GM21528 (cell line): ENCODE data around the gene ADSL.
A peak's percentile ranks its signal among the peaks of the same experiment; 100 is the strongest.
"Not testable (repeated sequence)": the region's sequence is repeated elsewhere in the genome, so short reads cannot be mapped to it uniquely, and the experiment has no call there.

Experiments used
- ATAC-seq: cut with Tn5 transposase; IDR thresholded peaks from one replicate; pipeline ENCODE4 v1.9.1; 2021; ENCODE audit warnings: mild to moderate bottlenecking, moderate library complexity; ENCODE audit not compliant: unreplicated experiment, low FRiP score

ADSL gene

DNA sequence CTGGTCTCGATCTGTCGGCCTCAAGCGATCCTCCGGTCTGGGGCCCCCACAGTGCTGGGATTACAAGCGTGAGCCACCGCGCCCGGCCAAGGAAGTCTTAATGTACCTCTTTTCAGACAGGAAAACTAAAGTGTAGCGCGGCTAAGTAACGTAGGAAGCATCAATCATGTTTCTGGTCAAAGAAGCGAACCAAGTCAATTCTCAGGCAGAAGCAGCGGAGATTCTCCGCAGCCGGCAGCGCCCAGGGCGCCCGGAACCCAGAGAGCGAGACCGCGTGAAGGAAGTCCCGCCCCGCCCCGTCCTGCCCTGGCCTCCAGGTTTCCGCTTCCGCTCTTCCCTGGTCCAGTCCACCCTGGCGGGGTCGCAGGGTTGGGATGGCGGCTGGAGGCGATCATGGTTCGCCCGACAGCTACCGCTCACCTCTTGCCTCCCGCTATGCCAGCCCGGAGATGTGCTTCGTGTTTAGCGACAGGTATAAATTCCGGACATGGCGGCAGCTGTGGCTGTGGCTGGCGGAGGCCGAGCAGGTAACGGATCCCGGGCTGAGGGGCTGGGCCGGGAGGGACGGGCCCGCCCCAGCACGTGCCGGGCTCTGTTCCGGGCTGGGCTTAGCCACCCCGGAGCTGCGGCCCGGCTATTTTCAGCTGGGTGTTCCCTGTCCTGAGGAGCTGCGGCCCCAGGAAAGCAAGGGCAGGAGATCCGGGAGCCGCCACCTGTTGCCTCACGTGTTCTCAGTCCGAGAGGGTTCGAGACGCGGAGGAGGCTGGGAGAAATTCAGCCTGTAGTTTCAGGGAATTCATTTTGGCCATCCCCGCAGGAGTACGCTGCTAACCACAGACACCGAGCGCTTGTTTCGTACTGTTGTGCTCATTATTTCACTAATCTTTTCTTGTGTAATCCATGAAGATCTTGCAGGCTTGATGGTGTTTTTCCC is at the start of gene ADSL:
Gene ADSL (plus strand): TSS at position 316 of the 934 bp plus-strand sequence. CDS start 59 bp downstream, at position 375.
- peak; percentile 66 for ATAC-seq

DNA sequence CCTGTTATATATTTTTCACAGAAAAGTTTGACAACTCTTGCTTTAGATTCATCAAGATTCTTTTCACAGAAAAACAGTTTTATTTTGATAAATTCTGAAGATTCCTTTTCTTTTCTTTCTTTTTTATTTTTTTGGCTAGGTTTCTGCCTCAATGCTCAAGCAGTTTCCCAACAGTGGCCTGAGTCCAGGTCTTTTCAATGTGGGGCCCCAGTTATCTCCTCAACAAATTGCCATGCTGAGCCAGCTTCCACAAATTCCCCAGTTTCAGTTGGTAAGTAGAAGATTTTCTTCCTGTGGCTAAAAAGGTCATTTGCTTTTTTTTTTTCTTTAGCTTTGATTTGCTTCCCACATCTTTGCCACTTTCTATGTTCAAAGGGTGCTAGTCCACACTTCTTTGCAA is 46.0 kb upstream of the ADSL start:
- no peak for ATAC-seq

DNA sequence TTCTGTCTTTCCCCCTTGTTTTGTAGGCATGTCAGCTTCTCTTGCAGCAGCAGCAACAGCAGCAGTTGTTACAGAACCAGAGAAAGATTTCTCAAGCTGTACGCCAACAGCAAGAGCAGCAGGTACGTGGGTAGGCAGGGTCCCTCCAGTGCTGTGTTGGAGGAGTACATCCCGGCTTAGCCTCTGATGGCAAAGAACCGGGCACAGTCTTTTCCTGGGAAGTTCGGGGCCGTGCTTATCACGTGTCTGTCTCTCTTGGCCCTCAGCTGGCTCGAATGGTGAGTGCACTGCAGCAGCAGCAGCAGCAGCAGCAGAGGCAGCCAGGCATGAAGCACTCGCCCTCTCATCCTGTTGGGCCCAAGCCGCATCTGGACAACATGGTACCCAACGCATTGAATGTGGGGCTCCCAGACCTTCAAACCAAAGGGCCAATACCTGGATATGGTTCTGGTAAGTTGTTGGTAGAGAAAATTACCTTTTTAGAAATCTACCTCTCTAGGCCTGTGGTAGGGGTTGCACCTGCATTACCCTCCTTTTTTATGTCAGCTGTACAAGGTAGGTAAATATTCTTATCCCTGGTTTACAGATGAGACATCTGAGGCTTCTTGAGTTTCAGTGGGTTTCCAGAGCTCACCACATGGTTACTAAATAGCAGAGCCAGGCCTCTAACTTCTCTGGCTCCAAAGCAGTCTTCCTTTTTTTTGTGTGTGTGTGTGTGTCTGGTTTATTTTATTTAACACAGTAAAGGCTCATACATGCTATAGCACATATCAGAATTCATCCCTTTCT is 45.2 kb upstream of the ADSL start:
- ATAC-seq = peak; percentile 79

DNA sequence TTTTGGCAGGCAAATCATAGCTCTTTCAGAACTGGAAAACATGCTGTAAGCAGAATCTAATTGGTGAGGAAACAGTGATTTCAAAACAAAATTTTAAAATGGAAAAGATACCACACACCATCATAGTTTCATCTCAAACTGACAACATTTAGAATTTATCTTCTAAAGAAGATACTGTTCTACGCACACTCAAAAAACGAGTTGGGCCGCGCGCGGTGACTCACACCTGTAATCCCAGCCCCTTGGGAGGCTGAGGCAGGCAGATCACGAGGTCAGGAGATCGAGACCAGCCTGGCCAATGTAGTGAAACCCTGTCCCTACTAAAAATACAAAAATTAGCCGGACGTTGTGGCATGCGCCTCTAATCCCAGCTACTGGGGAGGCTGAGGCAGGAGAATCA is 44.2 kb upstream of the ADSL start:
- no peak for ATAC-seq

DNA sequence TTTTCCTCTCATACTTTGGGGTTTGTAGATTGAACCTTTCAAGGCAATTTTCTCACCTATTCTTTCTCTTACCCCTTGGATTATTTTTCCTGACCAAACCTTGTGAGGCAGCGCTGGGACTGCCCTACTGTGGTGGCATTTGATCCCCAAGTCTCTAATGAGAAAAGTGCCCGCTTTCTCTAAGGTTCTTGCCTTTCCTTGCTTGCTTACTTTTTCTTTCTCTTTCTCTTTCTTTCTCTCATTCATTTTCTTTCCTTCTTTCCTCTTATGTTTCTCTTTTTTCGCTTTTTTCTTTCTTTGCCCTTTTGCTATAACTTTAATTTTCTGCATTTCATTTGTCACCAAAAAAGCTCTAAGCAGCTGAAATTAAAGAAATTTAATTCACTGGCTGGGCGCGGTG is 40.7 kb upstream of the ADSL start:
- ATAC-seq = no peak

DNA sequence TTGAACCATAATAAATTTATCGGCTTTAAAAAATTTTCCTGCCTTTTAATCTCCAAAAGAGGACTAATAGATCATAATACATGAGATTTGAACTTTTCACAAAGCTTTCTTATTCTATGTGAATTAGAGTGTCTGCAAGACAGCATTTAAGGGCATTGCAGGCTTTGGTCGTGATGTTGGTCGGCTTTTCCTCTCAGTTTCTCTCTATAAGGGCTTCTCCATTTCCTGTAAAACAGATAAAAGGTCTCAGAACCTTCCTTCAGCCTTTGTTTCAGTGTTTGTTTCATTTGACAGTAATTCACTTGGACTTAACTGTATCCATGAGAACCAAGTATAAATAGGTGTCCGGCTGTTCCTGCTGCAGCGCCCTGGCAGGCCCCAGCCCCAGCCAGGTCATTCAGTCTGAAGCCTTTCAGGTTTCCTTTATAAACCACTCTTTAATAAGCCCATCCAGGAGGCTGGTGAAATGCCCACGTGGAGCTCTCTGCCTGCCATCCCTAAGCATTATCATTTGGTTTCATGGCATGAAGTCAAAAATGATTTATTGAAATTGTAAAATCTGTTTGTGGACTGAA is 37.2 kb upstream of the ADSL start:
- ATAC-seq = no peak

DNA sequence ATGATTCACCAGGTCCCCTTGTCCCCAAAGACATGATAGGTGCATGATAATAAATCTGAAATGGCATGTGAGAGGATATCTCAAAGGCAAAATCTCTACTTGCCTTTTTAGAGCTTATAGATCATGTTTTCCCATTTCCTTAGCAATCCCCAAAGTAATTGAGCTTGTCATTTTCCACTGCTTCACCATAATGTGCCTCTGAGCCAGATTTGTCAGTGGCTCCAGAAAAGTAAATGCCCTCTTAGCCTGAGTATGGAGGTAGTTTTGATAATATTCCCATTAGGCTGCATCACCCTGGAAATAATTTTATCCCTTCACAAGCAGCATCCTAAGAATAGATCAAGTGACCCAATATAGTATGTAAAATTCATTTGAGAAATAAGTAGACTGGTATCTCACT is 36.7 kb upstream of the ADSL start:
- no peak for ATAC-seq

DNA sequence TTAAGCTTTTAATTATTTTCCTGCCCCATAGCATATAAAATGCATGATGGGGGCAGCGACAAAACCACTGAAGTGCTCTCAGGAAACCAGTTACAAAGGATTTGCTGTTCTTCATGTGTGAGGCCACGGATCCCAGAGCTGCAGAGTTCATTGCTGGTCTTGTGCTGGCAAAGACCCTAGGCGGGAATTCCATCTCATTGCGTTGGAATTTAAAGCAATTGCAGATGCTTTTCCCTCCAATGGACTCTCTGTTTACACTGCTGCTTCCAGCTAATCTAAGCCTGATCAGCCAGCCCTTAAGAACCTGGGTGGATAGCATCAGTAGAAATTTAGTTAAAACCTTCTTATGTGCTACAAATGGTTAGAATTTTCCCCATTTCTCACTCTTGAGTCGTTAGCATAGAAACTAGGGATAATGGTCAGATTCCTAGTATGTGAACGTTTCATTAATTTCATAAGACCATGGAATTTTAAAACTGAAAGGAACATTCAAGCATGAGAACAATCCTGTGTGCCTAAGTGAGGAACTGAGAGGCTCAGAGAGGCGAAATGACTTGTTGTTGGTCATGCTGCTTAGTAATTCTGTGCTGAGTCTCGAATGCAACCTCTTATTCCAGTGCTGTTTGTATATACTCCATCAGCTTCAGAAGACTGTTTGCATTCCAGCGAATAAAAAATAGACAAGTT is 36.1 kb upstream of the ADSL start:
- ATAC-seq = no peak

DNA sequence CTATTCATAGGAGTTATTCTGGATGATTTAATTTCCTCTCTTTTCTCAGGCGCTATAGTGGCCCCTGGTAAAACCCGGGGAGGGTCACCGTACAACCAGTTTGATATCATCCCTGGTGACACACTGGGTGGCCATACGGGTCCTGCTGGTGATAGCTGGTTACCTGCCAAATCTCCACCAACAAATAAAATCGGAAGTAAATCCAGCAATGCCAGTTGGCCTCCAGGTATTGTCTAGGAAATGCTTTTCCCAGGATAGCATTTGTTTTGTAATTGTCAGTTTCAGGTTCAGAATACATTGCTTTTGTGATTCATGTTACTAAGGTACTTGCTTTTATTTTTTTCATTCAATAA is 35.6 kb upstream of the ADSL start:
- no peak for ATAC-seq

DNA sequence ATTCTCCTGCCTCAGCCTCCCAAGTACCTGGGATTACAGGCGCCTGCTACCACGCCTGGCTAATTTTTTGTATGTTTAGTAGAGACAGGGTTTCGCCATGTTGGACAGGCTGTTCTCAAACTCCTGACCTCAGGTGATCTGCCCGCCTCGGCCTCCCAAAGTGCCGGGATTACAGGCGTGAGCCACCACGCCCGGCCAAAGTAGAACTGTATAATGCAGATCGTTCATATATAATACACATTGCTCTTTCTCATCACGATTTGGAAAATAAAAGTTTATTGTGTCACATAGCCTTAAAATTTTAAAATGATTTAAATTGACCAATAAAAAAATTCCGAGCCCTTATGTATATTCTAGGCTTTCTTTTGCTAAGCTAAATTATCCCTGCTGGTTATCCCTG is 34.7 kb upstream of the ADSL start:
- not testable (repeated sequence) for ATAC-seq

DNA sequence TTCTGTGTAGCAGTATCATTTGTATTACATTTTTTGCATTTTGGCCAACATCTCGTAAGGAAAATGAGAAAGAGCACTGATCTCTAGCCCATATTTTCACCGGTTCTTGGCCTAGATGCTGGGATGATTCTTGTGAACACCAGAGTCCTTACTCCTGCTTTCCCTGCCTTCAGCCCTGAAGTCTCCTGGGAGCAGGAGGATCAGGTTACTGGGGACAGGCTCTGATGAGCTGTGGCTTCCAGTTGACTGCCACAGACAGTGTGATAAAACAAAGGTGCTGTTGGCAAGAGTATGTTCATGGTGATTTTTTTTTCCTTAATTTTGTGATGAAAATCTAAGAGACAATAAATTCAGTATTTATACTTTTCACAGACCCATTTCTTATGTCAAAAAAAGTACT is 34.2 kb upstream of the ADSL start:
- no peak for ATAC-seq

DNA sequence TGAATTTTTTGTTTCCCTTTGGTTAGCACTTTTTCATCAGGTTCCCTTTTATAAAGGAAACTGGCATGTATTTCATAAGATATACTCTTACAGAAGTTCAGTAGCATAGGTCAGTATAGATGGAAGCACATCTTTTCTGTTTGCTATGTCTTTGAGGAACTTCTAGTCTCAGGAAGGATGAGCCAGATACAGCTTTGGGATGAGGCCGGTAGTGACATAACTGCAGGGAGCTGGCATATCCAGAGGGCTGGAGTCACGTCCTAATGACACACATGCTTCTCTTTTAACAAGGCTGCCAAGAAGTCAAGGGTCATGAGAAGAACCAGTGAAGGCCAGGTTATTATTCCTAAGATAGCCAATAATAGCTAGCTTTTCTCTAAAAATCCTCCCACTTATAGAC is 33.3 kb upstream of the ADSL start:
- no peak for ATAC-seq

DNA sequence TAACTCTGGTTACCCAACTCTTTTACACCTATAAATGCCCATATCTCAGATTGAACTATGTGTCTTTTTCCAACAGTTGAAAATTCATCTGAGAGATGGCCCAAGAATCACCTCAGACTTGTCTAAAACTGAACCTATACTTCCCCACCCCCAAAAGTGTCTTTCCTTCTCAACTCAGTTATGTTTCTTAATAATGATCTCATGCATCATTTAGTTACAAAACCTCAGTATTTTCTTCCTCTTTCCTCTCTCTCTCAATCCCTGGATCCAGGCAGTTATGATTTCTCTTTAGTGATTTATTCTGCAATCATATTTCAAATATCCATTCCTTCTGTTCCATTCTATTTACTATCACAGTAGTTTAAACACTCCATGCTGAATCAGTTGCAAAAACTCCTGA is 32.3 kb upstream of the ADSL start:
- ATAC-seq = no peak

DNA sequence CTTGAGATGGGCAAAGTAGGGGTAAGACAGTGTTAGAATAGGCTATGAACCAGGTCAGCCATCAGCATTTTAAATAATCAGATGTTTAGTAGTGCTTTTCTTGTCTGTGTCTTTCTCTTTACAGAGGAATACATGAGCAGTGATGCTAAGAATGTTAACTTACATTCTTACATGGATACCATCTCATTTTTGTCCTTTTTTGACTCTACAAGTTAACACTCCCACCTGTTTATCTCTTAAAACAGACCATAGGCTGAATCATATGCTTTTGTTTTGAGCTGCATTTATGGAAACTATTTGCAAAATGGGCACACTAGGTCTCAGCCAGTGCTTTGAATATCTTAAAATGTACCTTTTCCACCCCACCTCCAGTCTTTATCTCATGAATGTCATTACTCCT is 25.6 kb upstream of the ADSL start:
- no peak for ATAC-seq

DNA sequence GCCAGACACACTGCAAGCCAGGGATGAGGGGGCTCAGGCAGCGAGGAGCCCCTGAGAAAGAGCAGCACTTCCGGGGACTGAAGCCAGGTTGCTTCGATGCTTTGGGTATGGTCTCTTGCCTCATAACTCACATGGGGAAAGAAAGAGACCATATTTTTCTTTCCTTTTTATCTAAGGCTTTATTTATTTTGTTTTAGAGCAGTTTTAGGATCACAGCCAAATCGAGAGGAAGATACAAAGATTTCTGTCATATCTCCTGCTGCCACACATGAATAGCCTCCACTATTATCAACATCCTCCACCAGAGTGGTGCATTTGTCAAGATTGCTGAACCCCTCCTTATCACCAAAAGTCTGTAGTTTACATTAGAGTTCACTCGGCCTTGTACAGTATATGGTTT is 24.3 kb upstream of the ADSL start:
- ATAC-seq = no peak

DNA sequence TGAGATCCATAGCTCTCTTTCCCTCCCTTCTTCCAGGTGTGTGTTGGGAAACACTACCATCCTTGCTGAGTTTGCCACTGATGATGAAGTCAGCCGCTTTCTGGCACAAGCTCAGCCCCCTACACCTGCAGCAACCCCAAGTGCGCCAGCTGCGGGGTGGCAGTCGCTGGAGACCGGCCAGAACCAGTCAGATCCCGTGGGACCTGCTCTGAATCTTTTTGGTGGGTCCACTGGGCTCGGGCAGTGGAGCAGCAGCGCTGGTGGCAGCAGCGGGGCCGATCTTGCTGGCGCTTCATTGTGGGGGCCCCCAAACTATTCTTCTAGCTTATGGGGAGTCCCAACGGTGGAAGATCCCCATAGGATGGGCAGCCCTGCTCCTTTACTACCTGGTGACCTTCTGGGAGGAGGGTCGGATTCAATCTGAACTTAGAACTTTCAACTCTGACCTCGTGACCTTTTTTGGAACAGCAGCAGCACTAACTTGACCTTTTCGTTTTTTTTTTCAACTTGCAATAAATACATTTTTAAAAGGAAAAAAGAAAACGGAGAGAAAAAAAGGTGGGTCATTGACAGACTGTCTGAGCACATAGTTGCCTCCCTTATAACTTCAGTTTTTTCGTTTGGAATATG is 23.4 kb upstream of the ADSL start:
- ATAC-seq = no peak

DNA sequence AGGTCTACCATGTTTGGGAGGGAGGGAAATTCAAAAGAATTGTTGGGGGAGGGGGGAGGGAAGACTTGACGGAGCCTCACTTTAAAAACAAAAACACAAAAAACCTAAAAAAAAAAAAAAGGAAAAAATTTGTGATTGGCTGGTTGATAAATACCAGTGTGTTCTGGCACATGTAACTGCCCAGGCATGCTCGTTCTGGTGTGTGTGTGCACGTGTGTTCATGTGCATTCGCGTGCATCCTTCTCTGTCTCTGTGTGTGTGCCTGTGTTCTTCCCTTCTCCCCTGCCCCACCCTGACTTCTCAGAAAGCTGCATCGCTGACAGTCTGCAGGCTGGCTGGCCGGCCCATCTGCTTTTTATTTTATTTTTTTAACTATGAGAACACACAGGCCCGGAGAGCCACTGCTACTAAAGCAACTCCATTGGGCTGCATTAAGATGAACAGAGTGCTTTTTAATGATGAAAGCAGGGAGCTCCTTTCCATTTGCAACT is 22.6 kb upstream of the ADSL start:
- no peak for ATAC-seq

DNA sequence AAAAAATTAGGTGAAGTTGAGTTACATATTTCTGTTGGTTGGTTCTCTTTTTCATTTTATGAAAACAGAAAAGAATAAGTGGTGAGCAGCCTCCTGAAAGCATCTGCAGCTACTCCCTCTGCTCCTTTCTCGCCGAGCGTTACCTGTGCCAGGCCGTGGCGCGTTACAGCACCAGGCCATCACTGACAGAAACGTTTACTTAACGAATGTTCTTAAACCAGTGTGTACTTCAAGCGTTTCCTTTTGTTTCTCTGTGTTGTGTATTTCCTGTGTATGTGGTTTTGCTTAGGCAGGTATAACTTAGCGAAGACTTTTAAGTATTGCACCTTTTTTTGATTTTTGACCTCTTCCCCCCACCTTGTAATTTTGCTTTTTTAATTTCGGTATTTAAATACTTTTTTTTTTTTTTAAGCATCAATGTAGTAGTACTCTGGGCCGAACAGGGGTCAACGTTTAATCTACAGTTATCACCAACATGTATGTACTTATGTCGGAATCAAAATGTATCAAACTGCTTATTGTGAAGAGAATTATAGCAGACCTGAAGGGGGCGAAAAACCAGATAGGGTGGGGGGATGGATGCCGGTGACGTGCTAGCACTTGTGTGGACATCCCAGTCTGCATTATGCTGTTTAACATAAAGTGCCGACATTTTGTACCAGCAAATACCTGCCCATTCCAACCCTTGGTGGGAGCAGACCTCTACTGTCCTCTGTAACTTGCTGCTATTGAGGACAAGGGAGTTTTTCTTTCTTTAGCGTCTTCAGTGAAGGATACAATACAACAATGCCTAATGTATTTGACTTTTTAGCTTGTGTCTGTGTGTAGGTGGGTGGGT is 21.6 kb upstream of the ADSL start:
- ATAC-seq = no peak

DNA sequence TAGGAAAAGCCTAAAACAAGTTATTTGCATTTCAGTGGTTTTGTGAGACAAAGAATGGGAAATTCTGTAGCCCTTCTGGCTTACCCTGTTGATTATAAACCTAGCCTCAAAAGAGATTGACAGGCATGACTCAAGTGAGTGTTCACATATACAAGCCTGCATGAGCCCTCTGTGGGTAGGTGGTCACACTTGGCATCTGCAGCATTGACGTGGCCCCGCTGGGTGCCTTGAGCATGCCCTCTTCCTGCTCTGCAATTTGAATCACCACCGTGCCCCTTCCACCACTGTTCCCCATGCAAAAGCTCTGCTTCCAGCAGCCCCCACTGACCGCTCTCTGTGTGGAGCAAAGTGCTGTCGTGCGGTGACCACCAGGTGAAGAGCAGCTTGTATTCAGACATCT is 21.0 kb upstream of the ADSL start:
- ATAC-seq = no peak
